GM23338 (cell line): Measurements from ENCODE around the gene NUCB1. TPM values are rescaled to one million over a fixed set of nuclear protein-coding genes. Genes with fewer than 3 reads are reported as not detected.

ENCODE experiments used
- ATAC-seq: fragments of 200-7000 bp; cut with Tn5 transposase; 3 replicates; pipeline ENCODE4 v1.9.1; 2020
- DNase-seq: peaks from one replicate; pipeline ENCODE4 v3.0.0-alpha.2; 2015; ENCODE audit warnings: low spot score
- H2AFZ ChIP-seq: fragments of 200-600 bp; sonication (generic); 2 replicates; pipeline ENCODE4 v1.8.0; 2016; ENCODE audit warnings: antibody characterized with exemption, mild to moderate bottlenecking, moderate library complexity
- H3F3A ChIP-seq: fragments of 200-600 bp; sonication (generic); replicated peaks from 2 replicates; pipeline ENCODE4 v1.8.0; 2017; ENCODE audit warnings: antibody characterized with exemption, mixed run types, low read depth
- H3K27ac ChIP-seq: fragments of 200-600 bp; sonication (generic); 2 replicates; pipeline ENCODE4 v1.6.1; 2016; ENCODE audit warnings: low read depth
- H3K27me3 ChIP-seq: fragments of 200-600 bp; sonication (generic); 2 replicates; pipeline ENCODE4 v1.8.0; 2016; ENCODE audit warnings: mild to moderate bottlenecking, mixed run types, moderate library complexity; ENCODE audit not compliant: insufficient read depth
- H3K36me3 ChIP-seq: fragments of 200-600 bp; sonication (generic); 2 replicates; pipeline ENCODE4 v1.8.0; 2016; ENCODE audit warnings: mild to moderate bottlenecking; ENCODE audit not compliant: insufficient read depth
- H3K4me1 ChIP-seq: fragments of 200-600 bp; sonication (generic); 2 replicates; pipeline ENCODE4 v1.8.0; 2016; ENCODE audit warnings: mild to moderate bottlenecking, moderate library complexity; ENCODE audit not compliant: insufficient read depth
- H3K4me2 ChIP-seq: fragments of 200-600 bp; sonication (generic); 2 replicates; pipeline ENCODE4 v1.7.1; 2017; ENCODE audit warnings: mixed run types
- H3K4me3 ChIP-seq: fragments of 200-600 bp; sonication (generic); 2 replicates; pipeline ENCODE4 v1.6.1; 2016; ENCODE audit warnings: mixed run types
- H3K79me2 ChIP-seq: fragments of 200-600 bp; sonication (generic); replicated peaks from 2 replicates; pipeline ENCODE4 v1.8.0; 2017; ENCODE audit warnings: mild to moderate bottlenecking; ENCODE audit not compliant: insufficient read depth
- H3K9me2 ChIP-seq: fragments of 200-600 bp; sonication (generic); 2 replicates; pipeline ENCODE4 v1.8.0; 2017; ENCODE audit not compliant: insufficient read depth
- H4K20me1 ChIP-seq: fragments of 200-600 bp; sonication (generic); replicated peaks from 2 replicates; pipeline ENCODE4 v1.8.0; 2017; ENCODE audit warnings: mild to moderate bottlenecking; ENCODE audit not compliant: insufficient read depth
- H3K27ac Mint-ChIP-seq: 2 replicates; pipeline ENCODE4 v1.8.0; 2020; ENCODE audit warnings: inconsistent platforms, mild to moderate bottlenecking, moderate library complexity, mixed read lengths
- H3K27me3 Mint-ChIP-seq: 3 replicates; pipeline ENCODE4 v1.8.0; 2022; ENCODE audit warnings: low read depth, mild to moderate bottlenecking, moderate library complexity, mixed read lengths, inconsistent platforms; ENCODE audit not compliant: insufficient read depth, poor library complexity
- H3K36me3 Mint-ChIP-seq: 3 replicates; pipeline ENCODE4 v1.8.0; 2021; ENCODE audit warnings: low read depth, mild to moderate bottlenecking, inconsistent platforms, moderate library complexity, mixed read lengths
- H3K4me1 Mint-ChIP-seq: 3 replicates; pipeline ENCODE4 v1.8.0; 2020; ENCODE audit warnings: mild to moderate bottlenecking, inconsistent platforms, mixed read lengths
- H3K4me3 Mint-ChIP-seq: 3 replicates; pipeline ENCODE4 v1.8.0; 2021; ENCODE audit warnings: moderate library complexity, mild to moderate bottlenecking, inconsistent platforms, mixed read lengths
- H3K9me3 Mint-ChIP-seq: 3 replicates; pipeline ENCODE4 v1.8.0; 2020; ENCODE audit warnings: moderate library complexity, mild to moderate bottlenecking, inconsistent platforms, mixed read lengths
- CREB1 ChIP-seq: fragments of 250-450 bp; sonication (Bioruptor Pico); IDR thresholded peaks from 2 replicates; pipeline ENCODE4 v1.5.0; 2020; ENCODE audit warnings: low read depth, mild to moderate bottlenecking, moderate library complexity
- CTCF ChIP-seq, 2 experiments: fragments of 200-600 bp in 1 of 2; sonication (generic) in 1 of 2; conservative IDR thresholded peaks; 2 replicates each; pipeline versions ENCODE4 v1.5.1 to v1.6.1; 2016 to 2017; ENCODE audit warnings: antibody characterized with exemption in 2 of 2, low read depth in 2 of 2, mild to moderate bottlenecking in 2 of 2, moderate library complexity in 1 of 2
- EZH2 ChIP-seq: fragments of 200-600 bp; sonication (generic); IDR thresholded peaks from one replicate; pipeline ENCODE4 v1.8.0; 2017; ENCODE audit warnings: antibody characterized with exemption, mild to moderate bottlenecking, low read depth; ENCODE audit not compliant: unreplicated experiment
- EZH2phosphoT487 ChIP-seq: fragments of 200-600 bp; sonication (generic); IDR thresholded peaks from one replicate; pipeline ENCODE4 v1.8.1; 2018; ENCODE audit warnings: antibody characterized with exemption; ENCODE audit not compliant: unreplicated experiment
- JUNB ChIP-seq: IDR thresholded peaks from one replicate; pipeline ENCODE4 v1.6.1; 2016; ENCODE audit warnings: antibody characterized with exemption; ENCODE audit not compliant: unreplicated experiment
- NANOG ChIP-seq: IDR thresholded peaks from 2 replicates; pipeline ENCODE4 v1.6.1; 2016; ENCODE audit warnings: antibody characterized with exemption, borderline replicate concordance
- POLR2AphosphoS5 ChIP-seq: IDR thresholded peaks from 2 replicates; pipeline ENCODE4 v1.6.1; 2016; ENCODE audit warnings: antibody characterized with exemption, low read depth
- STAT1 ChIP-seq: IDR thresholded peaks from one replicate; pipeline ENCODE4 v1.6.1; 2016; ENCODE audit warnings: antibody characterized with exemption; ENCODE audit not compliant: unreplicated experiment
- ZNF114 ChIP-seq: fragments of 250-450 bp; sonication (Bioruptor Pico); IDR thresholded peaks from 2 replicates; pipeline ENCODE4 v1.5.0; 2020; ENCODE audit warnings: mild to moderate bottlenecking, moderate library complexity
- ZNF331 ChIP-seq: fragments of 250-450 bp; sonication (Bioruptor Pico); IDR thresholded peaks from 2 replicates; pipeline ENCODE4 v1.5.0; 2020; ENCODE audit warnings: low read depth, mild to moderate bottlenecking, moderate library complexity
- polyA plus RNA-seq: library from polyadenylated mRNA; unstranded; fragments of >200 nt; fragmentation: Nextera tagmentation; extraction: Ambion mirVana; gene quantifications from 2 replicates; pipeline ENCODE4 v1.2.1, GENCODE V29; 2016
- total RNA-seq: library from RNA; depleted of rRNA; stranded (reverse); fragments of >200 nt; shearing (Covaris generic); gene quantifications from 2 replicates; pipeline ENCODE4 v1.2.3, GENCODE V29; 2014
- TF ChIP-seq, protein P1 (sequence below): IDR thresholded peaks from 2 replicates; pipeline ENCODE4 v1.6.1; 2016; ENCODE audit warnings: antibody characterized with exemption
- TF ChIP-seq, protein P2 (sequence below): fragments of 250-450 bp; sonication (Bioruptor Pico); IDR thresholded peaks from 2 replicates; pipeline ENCODE4 v1.5.0; 2020; ENCODE audit warnings: mild to moderate bottlenecking, moderate library complexity
- TF ChIP-seq, protein P3 (sequence below): IDR thresholded peaks from one replicate; pipeline ENCODE4 v1.6.1; 2018; ENCODE audit warnings: antibody characterized with exemption; ENCODE audit not compliant: unreplicated experiment

The NUCB1 gene
- total and polyA plus RNA-seq, 2 experiments from 2014 or later: 57.1 to 163 TPM

DNA sequence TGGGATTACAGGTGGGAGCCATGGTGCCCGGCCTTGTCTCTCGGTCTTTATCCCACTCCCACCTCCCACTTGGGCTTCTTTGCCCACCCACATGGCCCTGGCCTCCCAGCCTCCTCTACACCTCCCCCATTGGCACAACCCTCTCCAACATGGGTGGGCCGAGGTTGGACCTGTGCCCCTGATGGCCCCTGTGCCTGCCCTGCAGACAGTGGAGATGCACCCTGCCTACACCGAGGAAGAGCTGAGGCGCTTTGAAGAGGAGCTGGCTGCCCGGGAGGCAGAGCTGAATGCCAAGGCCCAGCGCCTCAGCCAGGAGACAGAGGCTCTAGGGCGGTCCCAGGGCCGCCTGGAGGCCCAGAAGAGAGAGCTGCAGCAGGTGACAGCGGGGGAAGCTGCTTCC lies 20.8 kb downstream of the NUCB1 start:
- peaks cover 8% of the 10 kb centered on the region for H3K27me3 Mint-ChIP-seq
- H3K9me3 Mint-ChIP-seq: no peaks in the 10 kb centered on the region
- no peak for DNase-seq
- Histone ChIP-seq H3F3A (0 out of 2 replicates have a peak, but pooled peaks cover 8% of the 10 kb centered on the region), H3K4me2 (no peak overlapping the region), H3K36me3 (no peaks in the 10 kb centered on the region; the same call in 1 of the 2 replicates), H2AFZ (no peak overlapping the region), H3K27ac (no peak overlapping the region), H3K4me3 (no peak overlapping the region), H3K9me2 (no peaks in the 10 kb centered on the region), H3K4me1 (no peaks in the 10 kb centered on the region), H3K79me2 (no peaks in the 10 kb centered on the region), H4K20me1 (peaks cover 3% of the 10 kb centered on the region), H3K27me3 (no peaks in the 10 kb centered on the region)
- H3K4me1 Mint-ChIP-seq: no peaks in the 10 kb centered on the region
- H3K4me3 Mint-ChIP-seq: no peak overlapping the region
- TF ChIP-seq ZNF114 (no peak), NANOG (no peak), JUNB (no peak), STAT1 (no peak), ZNF331 (CRISPR knock-in tag) (no peak), EZH2phosphoT487 (no peak), CREB1 (no peak), CTCF (conservative IDR thresholded peaks at IDR 0.05; ENCODE audit: low read depth in 2 of 2) (no peak), POLR2AphosphoS5 (no peak), EZH2 (no peak)
- TF ChIP-seq, protein P1, sequence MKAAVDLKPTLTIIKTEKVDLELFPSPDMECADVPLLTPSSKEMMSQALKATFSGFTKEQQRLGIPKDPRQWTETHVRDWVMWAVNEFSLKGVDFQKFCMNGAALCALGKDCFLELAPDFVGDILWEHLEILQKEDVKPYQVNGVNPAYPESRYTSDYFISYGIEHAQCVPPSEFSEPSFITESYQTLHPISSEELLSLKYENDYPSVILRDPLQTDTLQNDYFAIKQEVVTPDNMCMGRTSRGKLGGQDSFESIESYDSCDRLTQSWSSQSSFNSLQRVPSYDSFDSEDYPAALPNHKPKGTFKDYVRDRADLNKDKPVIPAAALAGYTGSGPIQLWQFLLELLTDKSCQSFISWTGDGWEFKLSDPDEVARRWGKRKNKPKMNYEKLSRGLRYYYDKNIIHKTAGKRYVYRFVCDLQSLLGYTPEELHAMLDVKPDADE: no peak
- TF ChIP-seq, protein P2, sequence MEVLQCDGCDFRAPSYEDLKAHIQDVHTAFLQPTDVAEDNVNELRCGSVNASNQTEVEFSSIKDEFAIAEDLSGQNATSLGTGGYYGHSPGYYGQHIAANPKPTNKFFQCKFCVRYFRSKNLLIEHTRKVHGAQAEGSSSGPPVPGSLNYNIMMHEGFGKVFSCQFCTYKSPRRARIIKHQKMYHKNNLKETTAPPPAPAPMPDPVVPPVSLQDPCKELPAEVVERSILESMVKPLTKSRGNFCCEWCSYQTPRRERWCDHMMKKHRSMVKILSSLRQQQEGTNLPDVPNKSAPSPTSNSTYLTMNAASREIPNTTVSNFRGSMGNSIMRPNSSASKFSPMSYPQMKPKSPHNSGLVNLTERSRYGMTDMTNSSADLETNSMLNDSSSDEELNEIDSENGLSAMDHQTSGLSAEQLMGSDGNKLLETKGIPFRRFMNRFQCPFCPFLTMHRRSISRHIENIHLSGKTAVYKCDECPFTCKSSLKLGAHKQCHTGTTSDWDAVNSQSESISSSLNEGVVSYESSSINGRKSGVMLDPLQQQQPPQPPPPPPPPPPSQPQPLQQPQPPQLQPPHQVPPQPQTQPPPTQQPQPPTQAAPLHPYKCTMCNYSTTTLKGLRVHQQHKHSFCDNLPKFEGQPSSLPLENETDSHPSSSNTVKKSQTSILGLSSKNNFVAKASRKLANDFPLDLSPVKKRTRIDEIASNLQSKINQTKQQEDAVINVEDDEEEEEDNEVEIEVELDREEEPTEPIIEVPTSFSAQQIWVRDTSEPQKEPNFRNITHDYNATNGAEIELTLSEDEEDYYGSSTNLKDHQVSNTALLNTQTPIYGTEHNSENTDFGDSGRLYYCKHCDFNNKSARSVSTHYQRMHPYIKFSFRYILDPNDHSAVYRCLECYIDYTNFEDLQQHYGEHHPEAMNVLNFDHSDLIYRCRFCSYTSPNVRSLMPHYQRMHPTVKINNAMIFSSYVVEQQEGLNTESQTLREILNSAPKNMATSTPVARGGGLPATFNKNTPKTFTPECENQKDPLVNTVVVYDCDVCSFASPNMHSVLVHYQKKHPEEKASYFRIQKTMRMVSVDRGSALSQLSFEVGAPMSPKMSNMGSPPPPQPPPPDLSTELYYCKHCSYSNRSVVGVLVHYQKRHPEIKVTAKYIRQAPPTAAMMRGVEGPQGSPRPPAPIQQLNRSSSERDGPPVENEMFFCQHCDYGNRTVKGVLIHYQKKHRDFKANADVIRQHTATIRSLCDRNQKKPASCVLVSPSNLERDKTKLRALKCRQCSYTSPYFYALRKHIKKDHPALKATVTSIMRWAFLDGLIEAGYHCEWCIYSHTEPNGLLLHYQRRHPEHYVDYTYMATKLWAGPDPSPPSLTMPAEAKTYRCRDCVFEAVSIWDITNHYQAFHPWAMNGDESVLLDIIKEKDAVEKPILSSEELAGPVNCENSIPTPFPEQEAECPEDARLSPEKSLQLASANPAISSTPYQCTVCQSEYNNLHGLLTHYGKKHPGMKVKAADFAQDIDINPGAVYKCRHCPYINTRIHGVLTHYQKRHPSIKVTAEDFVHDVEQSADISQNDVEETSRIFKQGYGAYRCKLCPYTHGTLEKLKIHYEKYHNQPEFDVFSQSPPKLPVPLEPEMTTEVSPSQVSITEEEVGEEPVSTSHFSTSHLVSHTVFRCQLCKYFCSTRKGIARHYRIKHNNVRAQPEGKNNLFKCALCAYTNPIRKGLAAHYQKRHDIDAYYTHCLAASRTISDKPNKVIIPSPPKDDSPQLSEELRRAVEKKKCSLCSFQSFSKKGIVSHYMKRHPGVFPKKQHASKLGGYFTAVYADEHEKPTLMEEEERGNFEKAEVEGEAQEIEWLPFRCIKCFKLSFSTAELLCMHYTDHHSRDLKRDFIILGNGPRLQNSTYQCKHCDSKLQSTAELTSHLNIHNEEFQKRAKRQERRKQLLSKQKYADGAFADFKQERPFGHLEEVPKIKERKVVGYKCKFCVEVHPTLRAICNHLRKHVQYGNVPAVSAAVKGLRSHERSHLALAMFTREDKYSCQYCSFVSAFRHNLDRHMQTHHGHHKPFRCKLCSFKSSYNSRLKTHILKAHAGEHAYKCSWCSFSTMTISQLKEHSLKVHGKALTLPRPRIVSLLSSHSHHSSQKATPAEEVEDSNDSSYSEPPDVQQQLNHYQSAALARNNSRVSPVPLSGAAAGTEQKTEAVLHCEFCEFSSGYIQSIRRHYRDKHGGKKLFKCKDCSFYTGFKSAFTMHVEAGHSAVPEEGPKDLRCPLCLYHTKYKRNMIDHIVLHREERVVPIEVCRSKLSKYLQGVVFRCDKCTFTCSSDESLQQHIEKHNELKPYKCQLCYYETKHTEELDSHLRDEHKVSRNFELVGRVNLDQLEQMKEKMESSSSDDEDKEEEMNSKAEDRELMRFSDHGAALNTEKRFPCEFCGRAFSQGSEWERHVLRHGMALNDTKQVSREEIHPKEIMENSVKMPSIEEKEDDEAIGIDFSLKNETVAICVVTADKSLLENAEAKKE (CRISPR knock-in tag): no peak
- TF ChIP-seq, protein P3, sequence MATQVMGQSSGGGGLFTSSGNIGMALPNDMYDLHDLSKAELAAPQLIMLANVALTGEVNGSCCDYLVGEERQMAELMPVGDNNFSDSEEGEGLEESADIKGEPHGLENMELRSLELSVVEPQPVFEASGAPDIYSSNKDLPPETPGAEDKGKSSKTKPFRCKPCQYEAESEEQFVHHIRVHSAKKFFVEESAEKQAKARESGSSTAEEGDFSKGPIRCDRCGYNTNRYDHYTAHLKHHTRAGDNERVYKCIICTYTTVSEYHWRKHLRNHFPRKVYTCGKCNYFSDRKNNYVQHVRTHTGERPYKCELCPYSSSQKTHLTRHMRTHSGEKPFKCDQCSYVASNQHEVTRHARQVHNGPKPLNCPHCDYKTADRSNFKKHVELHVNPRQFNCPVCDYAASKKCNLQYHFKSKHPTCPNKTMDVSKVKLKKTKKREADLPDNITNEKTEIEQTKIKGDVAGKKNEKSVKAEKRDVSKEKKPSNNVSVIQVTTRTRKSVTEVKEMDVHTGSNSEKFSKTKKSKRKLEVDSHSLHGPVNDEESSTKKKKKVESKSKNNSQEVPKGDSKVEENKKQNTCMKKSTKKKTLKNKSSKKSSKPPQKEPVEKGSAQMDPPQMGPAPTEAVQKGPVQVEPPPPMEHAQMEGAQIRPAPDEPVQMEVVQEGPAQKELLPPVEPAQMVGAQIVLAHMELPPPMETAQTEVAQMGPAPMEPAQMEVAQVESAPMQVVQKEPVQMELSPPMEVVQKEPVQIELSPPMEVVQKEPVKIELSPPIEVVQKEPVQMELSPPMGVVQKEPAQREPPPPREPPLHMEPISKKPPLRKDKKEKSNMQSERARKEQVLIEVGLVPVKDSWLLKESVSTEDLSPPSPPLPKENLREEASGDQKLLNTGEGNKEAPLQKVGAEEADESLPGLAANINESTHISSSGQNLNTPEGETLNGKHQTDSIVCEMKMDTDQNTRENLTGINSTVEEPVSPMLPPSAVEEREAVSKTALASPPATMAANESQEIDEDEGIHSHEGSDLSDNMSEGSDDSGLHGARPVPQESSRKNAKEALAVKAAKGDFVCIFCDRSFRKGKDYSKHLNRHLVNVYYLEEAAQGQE: no peak
- H3K36me3 Mint-ChIP-seq: peaks cover 16% of the 10 kb centered on the region
- no peak overlapping the region for H3K27ac Mint-ChIP-seq
- no peak for ATAC-seq
